Vagina (tissue), 2 donors: ENCODE data around the gene DEFB124. TPM values are rescaled to one million over a fixed set of nuclear protein-coding genes. Genes with fewer than 3 reads are reported as not detected.

ENCODE experiments used
- DNase-seq, 2 donors: peaks; one replicate each; pipeline ENCODE4 v3.0.0-alpha.2; 2017; ENCODE audit errors: extremely low spot score in 2 of 2
- H3K27ac ChIP-seq: fragments of 200-600 bp; sonication (generic); one replicate; pipeline ENCODE4 v1.5.1; 2019
- H3K27me3 ChIP-seq: fragments of 200-600 bp; sonication (generic); one replicate; pipeline ENCODE4 v1.5.1; 2019
- H3K36me3 ChIP-seq, 2 donors: fragments of 200-600 bp; sonication (generic); one replicate each; pipeline ENCODE4 v1.5.1; 2017 to 2019
- H3K4me1 ChIP-seq: fragments of 200-600 bp; sonication (generic); one replicate; pipeline ENCODE4 v1.5.1; 2019
- H3K4me3 ChIP-seq, 2 donors: fragments of 200-600 bp; sonication (generic); 1 replicate in 1 of 2; 2 replicates in 1 of 2; pipeline ENCODE4 v1.5.1; 2016 to 2019
- H3K9me3 ChIP-seq: fragments of 200-600 bp; sonication (generic); one replicate; pipeline ENCODE4 v1.5.1; 2019
- POLR2A ChIP-seq, 2 donors: fragments of 450-650 bp; IDR thresholded peaks; one replicate each; pipeline ENCODE4 v1.6.1; 2017; ENCODE audit warnings: antibody characterized with exemption in 2 of 2, mild to moderate bottlenecking in 2 of 2, moderate library complexity in 2 of 2
- POLR2AphosphoS5 ChIP-seq, 2 donors: sonication (generic); formaldehyde crosslinking; IDR thresholded peaks; one replicate each; pipeline ENCODE4 v1.9.0; 2017; ENCODE audit warnings: antibody characterized with exemption in 2 of 2, mild to moderate bottlenecking in 2 of 2, low read depth in 1 of 2; ENCODE audit not compliant: insufficient read depth in 1 of 2
- intact Hi-C: fragments of 100-400 bp; cut with DNase I; formaldehyde crosslinking; loops from one replicate; pipeline ENCODE4 v1.15.1; 2023
- total RNA-seq: library from RNA; depleted of rRNA; stranded (reverse); fragments of >200 nt; gene quantifications from one replicate; pipeline ENCODE4 v1.2.3, GENCODE V29; 2016
- TF ChIP-seq, protein P1 (sequence below), 3 experiments: fragments of 450-650 bp in 2 of 3; fragments of 200-600 bp in 1 of 3; sonication (generic) in 1 of 3; IDR thresholded peaks; one replicate each; pipeline ENCODE4 v1.5.1; 2017 to 2019; ENCODE audit warnings: antibody characterized with exemption in 3 of 3, mild to moderate bottlenecking in 2 of 3, moderate library complexity in 2 of 3

Gene DEFB124
- total RNA-seq, 1 donor from 2014 or later: not detected

- intact Hi-C loops: no loop called here
- DNase-seq: no peak
- Histone ChIP-seq H3K27ac (no peak overlapping the region), H3K36me3 (no peaks in the 10 kb centered on the region), H3K4me3 (no peak overlapping the region), H3K9me3 (no peaks in the 10 kb centered on the region), H3K4me1 (no peaks in the 10 kb centered on the region), H3K27me3 (no peaks in the 10 kb centered on the region)
- TF ChIP-seq POLR2AphosphoS5 (IDR thresholded peaks at IDR 0.05; ENCODE audit: insufficient read depth in 1 of 2, low read depth in 1 of 2) (no peak), POLR2A (IDR thresholded peaks at IDR 0.05) (no peak)
- TF ChIP-seq, protein P1, sequence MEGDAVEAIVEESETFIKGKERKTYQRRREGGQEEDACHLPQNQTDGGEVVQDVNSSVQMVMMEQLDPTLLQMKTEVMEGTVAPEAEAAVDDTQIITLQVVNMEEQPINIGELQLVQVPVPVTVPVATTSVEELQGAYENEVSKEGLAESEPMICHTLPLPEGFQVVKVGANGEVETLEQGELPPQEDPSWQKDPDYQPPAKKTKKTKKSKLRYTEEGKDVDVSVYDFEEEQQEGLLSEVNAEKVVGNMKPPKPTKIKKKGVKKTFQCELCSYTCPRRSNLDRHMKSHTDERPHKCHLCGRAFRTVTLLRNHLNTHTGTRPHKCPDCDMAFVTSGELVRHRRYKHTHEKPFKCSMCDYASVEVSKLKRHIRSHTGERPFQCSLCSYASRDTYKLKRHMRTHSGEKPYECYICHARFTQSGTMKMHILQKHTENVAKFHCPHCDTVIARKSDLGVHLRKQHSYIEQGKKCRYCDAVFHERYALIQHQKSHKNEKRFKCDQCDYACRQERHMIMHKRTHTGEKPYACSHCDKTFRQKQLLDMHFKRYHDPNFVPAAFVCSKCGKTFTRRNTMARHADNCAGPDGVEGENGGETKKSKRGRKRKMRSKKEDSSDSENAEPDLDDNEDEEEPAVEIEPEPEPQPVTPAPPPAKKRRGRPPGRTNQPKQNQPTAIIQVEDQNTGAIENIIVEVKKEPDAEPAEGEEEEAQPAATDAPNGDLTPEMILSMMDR (IDR thresholded peaks at IDR 0.05): no peak
These were observed 20.6 kb downstream of the DEFB124 start for GRCh38 chr20:31454361-31454760.

- intact Hi-C loops: no loop called here
- DNase-seq: no peak
- Histone ChIP-seq H3K4me3 (no peak overlapping the region), H3K27ac (no peak overlapping the region), H3K36me3 (no peaks in the 10 kb centered on the region), H3K9me3 (no peaks in the 10 kb centered on the region), H3K4me1 (no peaks in the 10 kb centered on the region), H3K27me3 (no peaks in the 10 kb centered on the region)
- TF ChIP-seq, protein P1 (IDR thresholded peaks at IDR 0.05): no peak
- TF ChIP-seq POLR2A (IDR thresholded peaks at IDR 0.05) (no peak), POLR2AphosphoS5 (IDR thresholded peaks at IDR 0.05; ENCODE audit: insufficient read depth in 1 of 2, low read depth in 1 of 2) (no peak)
These were observed 22.4 kb downstream of the DEFB124 start for GRCh38 chr20:31452575-31452974.

- no peak overlapping the region for H3K27ac ChIP-seq
- TF ChIP-seq POLR2A (IDR thresholded peaks at IDR 0.05): no peak
- TF ChIP-seq POLR2AphosphoS5 (IDR thresholded peaks at IDR 0.05; ENCODE audit: insufficient read depth in 1 of 2, low read depth in 1 of 2): no peak
- TF ChIP-seq, protein P1 (IDR thresholded peaks at IDR 0.05): no peak
- no peaks in the 10 kb centered on the region for H3K36me3 ChIP-seq
These were observed 25.2 kb downstream of the DEFB124 start for GRCh38 chr20:31449511-31450414.

GRCh38 chr20:31446084-31446819 lies 28.7 kb downstream of the DEFB124 start:
- TF ChIP-seq, protein P1 (IDR thresholded peaks at IDR 0.05): no peak
- TF ChIP-seq POLR2A (IDR thresholded peaks at IDR 0.05) (no peak), POLR2AphosphoS5 (IDR thresholded peaks at IDR 0.05; ENCODE audit: insufficient read depth in 1 of 2, low read depth in 1 of 2) (no peak)
- no peaks in the 10 kb centered on the region for H3K4me1 ChIP-seq
- H3K27ac ChIP-seq: no peak overlapping the region
- H3K27me3 ChIP-seq: no peaks in the 10 kb centered on the region
- H3K36me3 ChIP-seq: no peaks in the 10 kb centered on the region
- no peak for DNase-seq
- H3K4me3 ChIP-seq: no peak overlapping the region
- intact Hi-C loops: no loop called here
- no peaks in the 10 kb centered on the region for H3K9me3 ChIP-seq

More at GRCh38 chr20:31449511-31450414, 25.2 kb downstream of the DEFB124 start:
- H3K9me3 ChIP-seq: no peaks in the 10 kb centered on the region
- no peaks in the 10 kb centered on the region for H3K4me1 ChIP-seq
- intact Hi-C loops: no loop called here
- no peak for DNase-seq
- H3K4me3 ChIP-seq: no peak overlapping the region
- H3K27me3 ChIP-seq: no peaks in the 10 kb centered on the region
